ENCODE measurements around the gene ARID1B.

Gene ARID1B

GRCh38 chr6:157091856-157092460 is 314.8 kb downstream of the ARID1B start:
- no peaks in the 10 kb centered on the region for H3K9me3 ChIP-seq (ENCODE audit: control insufficient read depth, insufficient read depth, low read length)
- H3K4me1 ChIP-seq (ENCODE audit: insufficient read depth, low read length): peaks cover 31% of the 10 kb centered on the region
- no peaks in the 10 kb centered on the region for H3K36me3 ChIP-seq (ENCODE audit: insufficient read depth, low read length)
- no peak overlapping the region for H3K9ac ChIP-seq (ENCODE audit: low read depth, low read length)

- Histone ChIP-seq H3K9ac (ENCODE audit: low read depth, low read length) (no peak overlapping the region), H3K4me1 (ENCODE audit: insufficient read depth, low read length) (peaks cover 31% of the 10 kb centered on the region), H3K9me3 (ENCODE audit: control insufficient read depth, insufficient read depth, low read length) (no peaks in the 10 kb centered on the region), H3K36me3 (ENCODE audit: insufficient read depth, low read length) (no peaks in the 10 kb centered on the region)
These were observed 315.6 kb downstream of the ARID1B start for GRCh38 chr6:157092736-157093135.

GRCh38 chr6:157093536-157093935 is 316.4 kb downstream of the ARID1B start:
- Histone ChIP-seq H3K9ac (ENCODE audit: low read depth, low read length) (no peak overlapping the region), H3K36me3 (ENCODE audit: insufficient read depth, low read length) (no peaks in the 10 kb centered on the region), H3K4me1 (ENCODE audit: insufficient read depth, low read length) (peaks cover 31% of the 10 kb centered on the region), H3K9me3 (ENCODE audit: control insufficient read depth, insufficient read depth, low read length) (no peaks in the 10 kb centered on the region)

GRCh38 chr6:157094038-157094437 is 316.9 kb downstream of the ARID1B start:
- Histone ChIP-seq H3K9me3 (ENCODE audit: control insufficient read depth, insufficient read depth, low read length) (no peaks in the 10 kb centered on the region), H3K9ac (ENCODE audit: low read depth, low read length) (no peak overlapping the region), H3K36me3 (ENCODE audit: insufficient read depth, low read length) (no peaks in the 10 kb centered on the region), H3K4me1 (ENCODE audit: insufficient read depth, low read length) (peaks cover 26% of the 10 kb centered on the region)

- Histone ChIP-seq H3K9ac (ENCODE audit: low read depth, low read length) (no peak overlapping the region), H3K4me1 (ENCODE audit: insufficient read depth, low read length) (peaks cover 17% of the 10 kb centered on the region), H3K36me3 (ENCODE audit: insufficient read depth, low read length) (no peaks in the 10 kb centered on the region), H3K9me3 (ENCODE audit: control insufficient read depth, insufficient read depth, low read length) (no peaks in the 10 kb centered on the region)
These were observed 317.9 kb downstream of the ARID1B start for GRCh38 chr6:157095084-157095483.

- Histone ChIP-seq H3K4me1 (ENCODE audit: insufficient read depth, low read length) (peaks cover 12% of the 10 kb centered on the region), H3K9ac (ENCODE audit: low read depth, low read length) (no peak overlapping the region), H3K9me3 (ENCODE audit: control insufficient read depth, insufficient read depth, low read length) (no peaks in the 10 kb centered on the region), H3K36me3 (ENCODE audit: insufficient read depth, low read length) (no peaks in the 10 kb centered on the region)
These were observed 318.4 kb downstream of the ARID1B start for GRCh38 chr6:157095569-157095968.

GRCh38 chr6:157096105-157096504 is 318.9 kb downstream of the ARID1B start:
- Histone ChIP-seq H3K36me3 (ENCODE audit: insufficient read depth, low read length) (no peaks in the 10 kb centered on the region), H3K4me1 (ENCODE audit: insufficient read depth, low read length) (peaks cover 6% of the 10 kb centered on the region), H3K9me3 (ENCODE audit: control insufficient read depth, insufficient read depth, low read length) (no peaks in the 10 kb centered on the region), H3K9ac (ENCODE audit: low read depth, low read length) (no peak overlapping the region)

GRCh38 chr6:157096522-157096921 is 319.3 kb downstream of the ARID1B start:
- peaks cover 2% of the 10 kb centered on the region; the same call in 1 of the 2 replicates for H3K4me1 ChIP-seq (ENCODE audit: insufficient read depth, low read length)
- no peaks in the 10 kb centered on the region for H3K36me3 ChIP-seq (ENCODE audit: insufficient read depth, low read length)
- H3K9me3 ChIP-seq (ENCODE audit: control insufficient read depth, insufficient read depth, low read length): no peaks in the 10 kb centered on the region
- no peak overlapping the region for H3K9ac ChIP-seq (ENCODE audit: low read depth, low read length)

- Histone ChIP-seq H3K36me3 (ENCODE audit: insufficient read depth, low read length) (no peaks in the 10 kb centered on the region), H3K9ac (ENCODE audit: low read depth, low read length) (no peak overlapping the region), H3K4me1 (ENCODE audit: insufficient read depth, low read length) (no peaks in the 10 kb centered on the region), H3K9me3 (ENCODE audit: control insufficient read depth, insufficient read depth, low read length) (no peaks in the 10 kb centered on the region)
These were observed 320.2 kb downstream of the ARID1B start for GRCh38 chr6:157097255-157097955.

- H3K4me1 ChIP-seq (ENCODE audit: insufficient read depth, low read length): no peaks in the 10 kb centered on the region
- H3K9ac ChIP-seq (ENCODE audit: low read depth, low read length): no peak overlapping the region
- no peaks in the 10 kb centered on the region for H3K36me3 ChIP-seq (ENCODE audit: insufficient read depth, low read length)
- H3K9me3 ChIP-seq (ENCODE audit: control insufficient read depth, insufficient read depth, low read length): no peaks in the 10 kb centered on the region
These were observed 321.8 kb downstream of the ARID1B start for GRCh38 chr6:157098999-157099398.

GRCh38 chr6:157099912-157100593 is 322.9 kb downstream of the ARID1B start:
- no peaks in the 10 kb centered on the region for H3K4me1 ChIP-seq (ENCODE audit: insufficient read depth, low read length)
- no peaks in the 10 kb centered on the region for H3K36me3 ChIP-seq (ENCODE audit: insufficient read depth, low read length)
- no peak overlapping the region for H3K9ac ChIP-seq (ENCODE audit: low read depth, low read length)
- H3K9me3 ChIP-seq (ENCODE audit: control insufficient read depth, insufficient read depth, low read length): no peaks in the 10 kb centered on the region

GRCh38 chr6:157101166-157101565 is 324.0 kb downstream of the ARID1B start:
- Histone ChIP-seq H3K9me3 (ENCODE audit: control insufficient read depth, insufficient read depth, low read length) (no peaks in the 10 kb centered on the region), H3K4me1 (ENCODE audit: insufficient read depth, low read length) (no peaks in the 10 kb centered on the region), H3K9ac (ENCODE audit: low read depth, low read length) (no peak overlapping the region), H3K36me3 (ENCODE audit: insufficient read depth, low read length) (no peaks in the 10 kb centered on the region)

- H3K4me1 ChIP-seq (ENCODE audit: insufficient read depth, low read length): no peaks in the 10 kb centered on the region
- no peak overlapping the region for H3K9ac ChIP-seq (ENCODE audit: low read depth, low read length)
- H3K36me3 ChIP-seq (ENCODE audit: insufficient read depth, low read length): no peaks in the 10 kb centered on the region
- H3K9me3 ChIP-seq (ENCODE audit: control insufficient read depth, insufficient read depth, low read length): no peaks in the 10 kb centered on the region
These were observed 327.6 kb downstream of the ARID1B start for GRCh38 chr6:157104803-157105202.

- H3K36me3 ChIP-seq (ENCODE audit: insufficient read depth, low read length): no peaks in the 10 kb centered on the region
- H3K9me3 ChIP-seq (ENCODE audit: control insufficient read depth, insufficient read depth, low read length): no peaks in the 10 kb centered on the region
- no peaks in the 10 kb centered on the region for H3K4me1 ChIP-seq (ENCODE audit: insufficient read depth, low read length)
- no peak overlapping the region for H3K9ac ChIP-seq (ENCODE audit: low read depth, low read length)
These were observed 329.3 kb downstream of the ARID1B start for GRCh38 chr6:157106487-157106886.

- Histone ChIP-seq H3K4me1 (ENCODE audit: insufficient read depth, low read length) (no peaks in the 10 kb centered on the region), H3K36me3 (ENCODE audit: insufficient read depth, low read length) (no peaks in the 10 kb centered on the region), H3K9me3 (ENCODE audit: control insufficient read depth, insufficient read depth, low read length) (no peaks in the 10 kb centered on the region), H3K9ac (ENCODE audit: low read depth, low read length) (no peak overlapping the region)
These were observed 330.4 kb downstream of the ARID1B start for GRCh38 chr6:157107571-157107914.
